ENCODE data around the gene ATPAF2.

Gene ATPAF2

DNA sequence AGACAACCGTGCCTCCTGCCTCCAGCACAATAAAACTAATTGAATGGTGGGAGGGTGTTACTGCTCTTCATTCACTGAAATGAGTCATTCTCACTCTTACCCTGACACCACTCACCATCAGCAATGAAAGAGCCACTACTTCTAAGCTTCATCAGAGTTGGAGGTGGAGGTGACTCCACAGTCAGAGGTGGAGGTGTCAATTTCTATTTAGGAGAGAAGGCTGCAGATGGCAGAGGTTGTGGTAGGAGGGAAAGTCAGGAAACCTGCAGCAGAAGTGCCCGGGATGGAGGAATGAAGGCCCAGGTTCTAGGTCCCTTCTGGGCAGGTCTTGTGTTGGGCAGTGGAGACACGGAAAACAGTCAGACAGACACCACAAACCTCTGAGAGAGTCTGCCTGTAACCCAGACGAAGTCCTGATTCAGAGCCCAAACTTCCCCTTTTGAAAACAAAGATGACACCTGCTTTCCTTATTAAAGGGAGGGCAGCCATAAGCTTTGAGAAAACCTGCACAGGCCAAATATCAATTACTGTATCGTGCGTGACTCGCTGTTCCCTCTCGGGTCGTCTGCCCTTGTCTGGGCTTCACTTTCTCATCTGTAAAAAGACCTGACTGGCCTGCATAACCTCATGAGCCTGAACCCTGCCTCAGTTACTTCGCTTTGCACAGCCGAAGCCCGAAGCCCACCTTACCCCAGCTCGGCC is 668 bp downstream of the ATPAF2 start:
- peak; percentile 29 to 43 for DNase-seq

DNA sequence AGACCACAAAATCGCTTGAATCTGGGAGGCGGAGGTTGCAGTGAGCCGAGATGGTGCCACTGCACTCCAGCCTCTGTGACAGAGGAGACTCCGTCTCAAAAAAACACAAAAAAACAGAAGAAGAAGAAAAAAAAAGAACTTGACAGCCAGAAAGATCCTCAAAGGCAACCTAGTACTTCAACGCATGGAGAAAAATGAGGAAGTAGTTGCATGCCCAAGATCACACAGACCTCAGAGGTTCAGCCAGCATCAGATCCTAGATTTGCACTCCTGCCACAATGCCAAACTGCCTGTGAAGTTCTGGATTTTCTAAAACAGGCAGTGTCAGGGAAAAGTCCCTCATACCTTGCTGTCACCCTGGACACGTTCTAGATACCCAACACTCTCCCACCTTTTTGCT is 1.5 kb downstream of the ATPAF2 start:
- peak; percentile 63 to 68 for DNase-seq

DNA sequence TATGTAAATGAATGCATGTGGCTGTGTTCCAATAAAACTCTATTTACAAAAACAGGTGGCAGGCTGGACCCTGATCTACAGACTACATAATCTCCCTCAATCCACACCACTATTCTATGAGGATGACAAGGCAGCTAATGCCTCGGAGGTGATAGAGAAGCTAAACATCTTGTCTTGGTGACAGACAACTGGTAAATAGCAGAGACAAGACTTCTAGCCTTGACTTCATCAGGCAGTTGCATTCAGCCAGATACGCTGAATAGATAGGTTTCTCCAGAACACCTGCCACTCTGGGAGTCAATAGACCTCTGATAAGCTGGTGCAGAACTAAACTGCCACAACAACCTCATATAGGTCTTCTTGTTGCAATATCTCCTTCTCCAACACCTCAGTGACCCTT is 3.3 kb downstream of the ATPAF2 start:
- no peak for DNase-seq

DNA sequence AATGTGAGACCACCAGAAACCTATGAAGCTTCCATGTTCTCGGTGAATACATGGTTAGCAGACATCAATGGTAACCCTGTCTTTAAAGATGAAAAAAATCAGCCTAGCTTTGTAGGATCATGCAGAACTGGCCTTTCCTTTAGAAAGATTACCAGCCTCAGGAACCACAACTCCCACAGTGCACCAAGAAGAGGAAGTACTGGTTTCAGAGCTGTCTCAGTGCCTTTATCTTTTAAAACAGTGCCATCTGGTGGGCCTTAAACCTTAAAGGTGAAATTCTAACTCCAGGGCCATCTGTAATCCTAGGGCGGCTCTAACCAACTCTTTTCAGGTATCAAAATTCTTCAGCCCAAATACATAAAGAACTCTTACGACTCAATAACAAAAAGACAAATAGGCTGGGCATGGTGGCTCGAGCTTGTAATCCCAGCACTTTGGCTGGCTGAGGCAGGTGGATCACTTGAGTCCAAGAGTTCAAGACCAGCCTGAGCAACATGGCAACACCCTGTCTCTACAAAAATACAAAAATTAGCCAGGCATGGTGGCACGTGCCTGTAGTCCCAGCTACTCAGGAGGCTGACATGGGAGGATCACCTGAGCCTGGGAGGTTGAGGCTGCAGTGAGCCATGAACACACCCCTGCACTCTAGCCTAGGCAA is 5.4 kb downstream of the ATPAF2 start:
- peak; percentile 72 to 79 for DNase-seq

DNA sequence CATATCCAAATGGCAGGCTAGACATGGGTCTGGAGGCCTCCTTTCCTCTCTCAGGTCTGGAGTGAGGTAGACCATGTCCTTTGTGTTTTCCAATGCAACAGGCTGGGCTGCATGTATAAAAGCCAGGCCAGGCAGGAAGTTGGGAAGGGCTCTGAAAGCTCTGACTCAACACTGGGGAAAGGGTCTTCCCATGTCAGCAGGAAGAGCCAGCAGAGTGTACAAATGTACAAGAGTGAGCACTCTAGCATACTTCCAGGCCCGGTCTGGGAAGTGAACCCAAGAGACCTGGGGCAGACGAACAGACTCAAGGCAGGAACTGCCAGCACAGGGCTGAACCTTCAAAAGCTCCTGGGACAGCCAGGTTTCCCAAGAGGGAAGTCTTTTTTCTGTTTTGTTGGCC is 7.0 kb downstream of the ATPAF2 start:
- DNase-seq = no peak

DNA sequence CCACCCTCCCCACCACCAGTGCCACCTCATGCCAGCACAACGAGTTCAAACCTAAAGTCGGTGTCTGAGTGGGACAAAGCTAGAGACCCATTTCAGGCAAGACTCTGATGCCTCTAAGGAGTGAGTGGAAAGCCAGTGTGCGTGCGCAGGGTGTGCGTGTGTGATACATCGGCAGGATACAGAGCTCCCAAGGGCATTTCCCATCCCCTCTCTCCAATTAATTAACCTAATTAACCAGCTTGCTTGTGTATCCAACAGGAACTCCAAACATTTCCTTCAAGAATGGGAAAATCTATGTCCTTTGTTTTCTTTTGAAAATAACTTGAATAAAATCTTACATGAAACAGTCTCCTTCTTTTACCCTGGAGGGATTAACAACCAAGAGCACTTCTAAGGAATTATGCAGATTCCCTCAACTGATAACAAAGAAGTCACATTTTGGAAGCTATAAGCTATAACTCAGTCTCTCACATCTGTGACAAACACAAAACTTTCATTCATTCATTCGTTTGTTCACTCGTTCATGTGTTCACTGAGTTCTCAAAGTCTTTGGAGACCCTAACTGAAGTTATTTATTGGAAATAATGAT is 9.9 kb downstream of the ATPAF2 start:
- DNase-seq = no peak

DNA sequence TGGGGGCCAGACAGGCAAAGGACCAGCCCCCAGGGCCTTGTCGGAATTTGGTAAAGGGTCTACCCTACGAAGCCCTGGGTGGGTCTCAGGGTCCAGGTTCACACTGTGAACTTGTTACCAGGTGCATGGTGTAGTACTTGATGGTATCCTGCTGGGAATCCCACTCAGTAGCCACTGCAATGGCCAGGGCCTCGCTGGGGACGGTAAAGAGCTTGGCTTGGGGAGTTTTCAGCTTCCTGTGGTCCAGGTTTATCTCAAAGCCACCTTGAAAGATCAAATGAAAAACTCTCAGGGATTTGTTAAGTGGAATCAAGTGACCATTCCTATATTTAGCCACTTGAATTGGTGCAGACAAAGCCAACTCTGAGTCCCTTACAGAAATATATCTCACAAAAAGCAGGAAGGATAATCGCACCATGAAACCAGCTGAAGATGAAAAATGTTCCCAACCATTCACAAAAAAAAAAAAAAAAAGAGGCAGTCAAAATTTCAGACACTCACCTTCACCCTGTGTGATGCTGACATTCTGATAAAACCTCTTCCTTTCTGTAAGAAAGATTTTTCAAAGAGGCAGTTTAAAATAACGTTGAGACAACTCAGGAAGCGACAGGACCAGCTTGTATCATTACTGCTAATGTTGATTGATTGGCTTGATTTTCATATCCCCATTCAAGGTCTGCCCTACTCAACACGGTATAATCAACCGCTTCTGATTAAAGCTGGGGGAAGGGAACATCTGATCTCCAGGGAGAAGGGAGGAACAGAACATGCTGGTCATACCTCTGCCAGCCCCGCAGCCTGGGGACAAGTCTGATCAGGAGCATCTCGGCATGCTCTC is 10.6 kb downstream of the ATPAF2 start:
- no peak for DNase-seq

DNA sequence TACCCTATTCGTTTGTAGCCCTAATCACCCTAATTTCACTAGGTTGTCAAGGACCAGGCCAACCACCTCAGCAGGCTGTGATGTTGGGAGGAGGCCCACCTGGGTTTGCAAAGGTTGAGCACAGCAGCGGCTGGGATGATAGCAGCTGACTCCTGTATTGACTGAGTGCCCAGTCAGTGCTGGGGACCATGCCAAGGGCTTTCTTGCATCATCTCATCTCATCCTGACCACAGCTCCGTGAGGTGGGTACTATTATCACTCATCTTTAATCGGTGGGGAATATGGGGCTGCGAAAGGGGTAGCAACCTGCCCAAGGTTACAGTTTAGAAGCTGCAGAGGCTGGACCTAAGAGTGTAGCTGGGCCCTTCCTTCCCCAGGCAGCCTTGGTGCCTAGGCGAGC is 11.7 kb downstream of the ATPAF2 start:
- no peak for DNase-seq

DNA sequence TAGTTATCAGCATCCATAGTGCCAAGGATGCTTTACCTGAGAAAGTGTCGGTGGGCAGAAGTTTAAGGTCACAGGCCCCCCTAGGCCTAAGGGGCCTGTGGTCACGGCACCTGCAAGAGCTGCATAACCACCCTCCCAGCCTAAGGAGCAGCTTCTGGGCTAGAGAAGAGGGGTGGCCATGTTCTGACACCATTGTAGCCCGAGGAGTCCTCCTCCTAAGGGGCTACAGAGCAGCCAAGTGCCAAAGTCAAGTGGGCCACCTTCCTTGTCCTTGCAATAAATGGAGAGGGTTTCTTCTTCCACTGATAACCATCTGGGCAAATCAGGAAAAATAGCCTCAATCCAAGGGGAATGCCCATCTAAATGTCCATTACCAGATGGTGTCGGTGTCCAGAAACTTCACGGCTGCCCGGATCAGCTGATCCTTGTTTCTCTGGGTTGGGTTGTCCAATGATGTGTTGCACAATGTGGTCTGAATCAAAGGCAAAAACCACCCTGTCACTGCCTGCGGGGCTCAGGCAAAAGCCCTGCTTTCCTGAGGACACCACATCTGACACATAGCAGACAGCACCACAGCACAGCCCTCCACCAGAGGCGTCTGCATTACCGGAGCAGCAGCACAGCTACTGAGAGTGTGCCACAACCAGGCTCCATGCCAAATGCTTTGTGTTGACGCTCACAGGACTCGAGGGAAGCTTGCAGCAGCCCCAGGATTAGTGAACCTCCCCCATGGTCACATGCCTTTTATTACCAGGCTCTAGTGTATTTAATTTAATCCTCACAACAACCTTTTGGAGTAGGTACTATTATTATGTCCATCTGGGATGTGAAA is 12.8 kb downstream of the ATPAF2 start:
- DNase-seq = no peak

DNA sequence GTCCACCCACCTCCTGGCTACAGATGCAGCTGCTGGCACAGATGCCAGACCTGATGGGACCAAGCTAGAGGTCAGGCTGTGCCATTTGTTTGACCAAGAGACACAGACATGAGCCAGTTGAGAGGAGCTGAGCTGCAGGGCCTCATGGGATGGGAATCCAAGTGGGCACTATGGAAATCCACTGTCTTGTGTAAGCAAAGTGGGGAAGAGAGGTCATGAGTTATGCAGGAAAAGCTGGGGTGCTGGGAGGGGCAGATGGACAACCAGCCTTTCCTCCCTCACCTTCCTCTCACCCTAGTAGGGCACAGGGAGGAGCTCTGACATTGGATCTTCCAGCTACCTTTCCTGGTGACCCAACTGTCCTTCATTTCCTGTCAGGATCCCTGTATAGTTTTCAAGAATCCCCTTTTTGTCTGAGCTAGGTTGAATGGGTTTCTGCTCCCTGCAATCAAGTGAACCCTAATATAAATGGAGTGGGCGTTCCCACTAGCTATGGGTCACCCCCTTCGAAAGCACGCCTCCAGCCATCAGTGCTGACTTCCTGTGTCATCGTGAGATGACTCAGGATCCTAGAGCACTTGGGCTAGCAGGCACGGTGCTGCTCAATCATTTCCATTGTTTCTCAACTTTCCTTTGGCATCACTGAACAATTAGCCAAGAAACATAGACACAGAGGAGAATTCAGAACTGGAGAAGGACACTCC is 13.6 kb downstream of the ATPAF2 start:
- DNase-seq = no peak

DNA sequence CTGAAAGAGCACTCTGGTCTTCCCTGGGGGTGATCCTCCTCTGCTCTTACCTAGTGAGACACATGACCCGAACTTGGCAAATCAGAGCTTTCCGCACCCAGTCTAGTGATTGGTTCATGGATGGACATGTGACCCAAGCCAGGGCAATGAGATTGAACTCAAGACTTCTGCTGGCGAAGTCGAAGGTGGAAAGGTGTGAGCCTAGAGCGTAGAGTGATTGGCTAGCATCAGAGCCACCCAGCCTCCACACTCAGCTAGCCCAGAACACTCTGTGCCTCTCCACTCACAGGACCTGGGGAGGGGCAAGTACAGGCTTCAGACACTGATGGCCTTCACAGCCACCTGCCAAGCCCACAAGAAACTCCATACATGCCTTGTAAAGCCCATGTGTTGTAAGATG is 17.6 kb downstream of the ATPAF2 start:
- DNase-seq = no peak

DNA sequence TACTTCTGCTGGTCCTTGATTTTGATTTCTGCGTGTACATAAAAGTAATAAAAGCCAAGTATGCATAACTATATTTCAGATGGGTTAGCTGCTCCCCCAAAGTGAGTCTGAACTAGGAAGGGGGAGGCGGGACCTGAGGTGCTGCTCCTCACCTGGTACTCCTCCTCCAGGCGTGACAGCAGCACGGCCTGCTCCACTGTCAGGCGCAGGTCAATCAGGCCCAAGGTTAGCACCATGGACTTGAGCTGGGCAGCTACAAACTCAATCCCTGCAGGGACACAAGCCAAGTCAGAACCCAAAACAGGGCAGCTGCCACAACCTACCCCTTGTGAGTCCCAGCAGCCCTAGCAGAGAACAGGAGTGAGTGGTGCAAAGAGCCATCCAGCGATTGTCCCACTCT is 18.0 kb downstream of the ATPAF2 start:
- DNase-seq = no peak

DNA sequence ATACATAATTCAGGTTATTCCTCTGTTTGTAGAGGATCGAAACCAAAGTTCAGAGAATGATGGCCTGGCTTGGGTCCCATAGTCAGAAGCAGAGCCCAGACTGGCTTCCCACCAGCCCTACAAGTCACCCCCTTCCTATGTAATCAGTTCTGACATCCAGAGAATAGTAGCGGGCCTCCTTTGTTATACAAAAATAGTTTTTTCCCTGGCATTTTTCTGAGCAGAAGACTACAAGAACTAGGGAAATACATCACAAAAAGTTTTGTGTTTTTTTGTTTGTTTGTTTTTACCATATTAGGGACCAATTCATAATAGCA is 19.2 kb downstream of the ATPAF2 start:
- DNase-seq = no peak

DNA sequence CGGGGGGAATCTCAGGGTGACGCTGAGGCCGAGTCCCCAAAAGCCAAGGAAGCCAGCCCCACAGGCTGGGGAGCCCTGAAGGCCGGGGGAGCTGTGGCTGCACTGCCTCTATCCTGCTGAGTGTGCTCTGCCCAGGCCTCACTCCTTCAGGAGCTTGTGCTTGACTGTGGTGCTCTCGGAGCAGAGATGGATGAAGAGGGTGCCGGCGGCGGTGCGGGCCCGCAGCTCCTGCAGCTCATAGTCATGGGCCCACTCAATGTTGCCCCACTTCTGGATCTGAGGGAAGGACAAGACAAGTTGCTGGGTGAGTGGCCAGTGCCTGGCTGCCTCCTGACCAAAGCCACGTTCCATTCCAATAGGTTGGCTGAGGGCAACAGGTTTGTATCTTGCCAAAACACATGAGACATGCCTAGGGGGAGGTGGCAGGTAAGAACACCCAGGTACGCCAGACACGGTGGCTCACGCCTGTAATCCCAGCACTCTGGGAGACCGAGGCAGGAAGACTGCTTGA is 20.5 kb downstream of the ATPAF2 start:
- DNase-seq = no peak

DNA sequence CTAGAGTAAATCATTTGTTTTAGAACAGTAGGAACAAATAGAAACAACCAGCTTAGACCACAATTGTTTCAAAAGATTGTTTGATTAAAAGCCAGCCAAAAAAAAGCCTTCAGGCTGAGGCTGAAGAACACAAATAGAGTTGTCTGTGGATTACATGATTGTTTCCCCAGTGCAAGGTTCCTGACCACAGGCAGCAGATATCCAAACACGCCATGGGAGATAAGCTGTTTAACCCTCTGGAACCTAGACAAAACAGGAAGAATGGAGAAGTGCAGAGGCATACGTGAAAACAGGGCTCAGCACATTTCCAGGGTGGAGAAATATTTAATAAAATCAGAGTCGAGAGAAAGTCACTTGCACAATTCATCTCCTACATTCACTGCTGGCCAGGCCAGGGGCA is 21.0 kb downstream of the ATPAF2 start:
- no peak for DNase-seq

DNA sequence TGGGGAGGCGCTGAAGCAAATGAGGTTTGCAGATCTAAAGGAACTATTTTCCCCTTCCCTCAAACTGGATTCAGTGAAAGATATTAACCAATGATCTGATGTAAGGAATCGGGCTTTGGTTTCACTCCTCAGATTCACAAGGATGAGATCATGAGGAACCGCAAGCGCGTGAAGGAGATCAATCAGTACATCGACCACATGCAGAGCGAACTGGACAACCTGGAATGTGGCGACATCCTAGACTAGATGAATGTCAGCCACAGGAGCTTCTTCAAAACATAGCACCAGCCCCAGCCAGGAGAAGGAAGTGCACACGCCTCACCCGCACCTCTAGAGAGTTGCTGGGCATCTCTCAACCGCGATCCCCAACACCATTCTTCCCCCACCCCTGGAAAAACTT is 22.5 kb downstream of the ATPAF2 start:
- DNase-seq = no peak

DNA sequence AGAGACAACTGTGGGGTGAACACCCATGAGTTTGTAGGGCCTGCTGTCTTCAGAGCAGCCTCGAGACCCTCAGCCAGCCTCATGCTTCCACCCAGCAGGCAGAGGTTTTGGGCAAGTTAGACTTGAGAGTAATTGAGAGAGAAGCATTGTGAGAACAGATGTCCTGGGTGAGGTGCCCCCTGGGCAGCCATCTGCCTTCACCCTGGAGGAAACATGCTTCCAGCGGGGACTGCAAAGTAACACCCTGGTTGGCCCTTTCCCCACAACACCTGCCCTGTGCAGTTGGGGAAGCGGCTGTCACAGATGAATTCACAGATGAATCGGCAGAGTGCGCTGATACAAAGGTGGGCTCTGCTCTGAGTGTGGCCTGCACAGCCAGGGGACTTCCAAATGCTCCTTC is 23.4 kb downstream of the ATPAF2 start:
- no peak for DNase-seq

DNA sequence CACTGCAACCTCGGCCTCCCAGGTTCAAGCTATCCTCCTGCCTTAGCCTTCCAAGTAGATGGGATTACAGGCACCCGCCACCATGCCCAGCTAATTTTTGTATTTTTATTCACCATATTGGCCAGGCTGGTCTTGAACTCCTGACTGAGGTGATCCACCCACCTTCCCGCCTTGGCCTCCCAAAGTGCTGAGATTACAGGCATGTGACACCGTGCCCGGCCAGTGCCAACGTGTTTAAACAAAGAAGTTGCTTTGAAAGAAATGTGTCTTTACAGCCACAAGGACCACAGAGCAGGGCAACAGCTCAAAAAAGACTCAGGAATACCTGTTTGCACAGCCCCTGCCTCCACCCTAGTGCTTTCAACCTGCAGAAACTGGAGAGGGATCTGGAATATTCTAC is 25.0 kb downstream of the ATPAF2 start:
- no peak for DNase-seq

DNA sequence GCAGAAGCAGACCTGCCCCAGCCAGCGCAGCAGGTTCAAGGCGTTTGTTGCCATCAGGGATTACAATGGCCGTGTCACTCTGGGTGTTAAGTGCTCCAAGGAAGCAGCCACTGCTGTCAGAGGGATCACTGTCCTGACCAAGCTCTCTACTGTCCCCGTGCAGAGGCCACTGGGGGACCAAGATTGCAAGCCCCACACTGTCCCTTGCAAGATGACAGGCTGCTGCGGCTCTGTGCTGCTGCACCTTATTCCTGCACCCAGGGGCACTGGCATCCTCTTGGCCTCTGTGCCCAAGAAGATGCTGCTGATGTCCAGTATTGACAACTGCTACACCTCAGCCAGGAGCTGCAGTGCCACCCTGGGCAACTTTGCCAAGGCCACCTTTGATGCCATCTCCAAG is 27.7 kb downstream of the ATPAF2 start:
- no peak for DNase-seq

DNA sequence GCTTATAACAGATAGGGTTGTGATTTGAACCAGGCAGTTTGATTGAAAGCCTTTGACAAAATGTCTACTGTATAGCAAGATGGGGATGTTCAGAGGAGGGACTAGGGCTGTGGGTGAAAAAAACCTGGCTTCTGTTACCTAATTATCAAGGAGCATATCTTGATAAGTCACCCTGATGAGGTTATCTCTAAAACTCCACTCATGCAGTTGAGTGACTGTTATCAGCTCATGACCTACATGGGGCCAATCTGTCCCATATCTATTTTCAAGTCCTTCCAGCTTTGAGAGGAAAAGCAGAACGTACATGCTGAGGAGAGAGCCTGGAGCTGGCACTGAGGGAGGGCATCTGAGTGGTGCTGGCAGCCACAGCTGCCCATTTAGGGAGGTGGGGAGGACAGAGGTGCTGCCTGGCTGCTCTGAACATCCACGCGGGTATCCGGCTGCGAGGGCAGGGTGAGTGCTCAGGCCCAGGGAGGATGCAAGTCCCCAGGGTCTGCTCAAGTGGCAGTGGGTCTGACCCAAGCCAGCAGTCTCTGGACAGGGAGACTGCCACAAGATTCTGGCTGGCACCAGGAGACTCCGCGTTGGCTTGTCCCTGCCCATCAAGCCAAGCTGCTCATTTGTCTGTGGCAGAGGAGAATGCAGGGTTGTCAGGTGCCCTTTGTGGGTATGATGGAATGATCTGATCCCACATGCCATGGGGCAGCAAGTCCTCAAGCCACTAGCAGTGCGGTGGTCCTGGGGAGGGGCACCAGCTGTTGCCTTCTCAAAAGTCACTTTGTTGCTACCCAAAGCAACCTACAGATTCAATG is 29.2 kb downstream of the ATPAF2 start:
- no peak for DNase-seq

Data from Kasumi-1 (cell line).